Measurements from ENCODE around the gene RHBDF1. TPM values are rescaled to one million over a fixed set of nuclear protein-coding genes. Genes with fewer than 3 reads are reported as not detected.

Gene RHBDF1
- total and polyA plus RNA-seq, 2 experiments from 2014 or later = 22.6 to 24.5 TPM

DNA sequence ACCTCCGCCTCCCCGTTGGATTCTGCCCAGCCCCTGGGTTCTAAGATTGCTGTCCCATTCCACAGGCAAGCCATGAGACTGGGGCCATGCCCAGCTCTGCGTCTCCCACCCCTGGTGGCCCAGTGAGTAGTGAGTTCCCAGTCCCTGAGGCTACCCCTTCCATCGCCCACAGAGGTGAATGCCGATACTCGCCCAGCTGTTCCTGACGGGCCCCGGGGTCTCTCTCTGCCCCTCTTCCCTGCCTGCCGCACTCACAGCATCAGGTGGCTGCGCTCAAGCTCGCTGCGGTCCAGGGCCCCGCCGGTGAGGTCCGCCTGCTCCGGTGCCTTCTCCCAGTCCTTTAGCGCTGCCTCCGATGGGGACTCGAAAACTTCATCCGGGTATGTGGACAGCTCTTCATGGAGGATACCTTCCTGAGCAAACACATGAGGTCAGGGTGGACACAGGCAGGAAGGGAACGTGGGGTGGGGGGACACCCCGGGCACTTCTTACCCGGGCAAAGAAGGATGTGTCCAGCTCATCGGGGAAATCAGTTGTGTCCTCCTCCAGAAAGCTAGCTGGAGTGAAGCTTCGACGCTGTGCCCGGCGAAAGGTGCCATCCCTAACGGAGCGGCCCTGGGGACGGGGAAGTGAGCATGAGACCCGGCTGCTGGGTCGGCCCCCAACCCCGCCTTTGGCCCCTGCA, 10.0 kb downstream of the RHBDF1 start:
- Histone ChIP-seq H4K20me1 (replicated peaks; ENCODE audit: insufficient read depth) (no peaks in the 10 kb centered on the region; the same call in 1 of the 2 replicates), H3K36me3 (ENCODE audit: insufficient read depth) (0 out of 2 replicates have a peak, but pooled peaks cover under 1% of the 10 kb centered on the region), H3K4me1 (ENCODE audit: insufficient read depth) (no peaks in the 10 kb centered on the region; the same call in 1 of the 2 replicates), H3K4me3 (no peak overlapping the region), H2AFZ (no peak overlapping the region), H3K79me2 (replicated peaks; ENCODE audit: insufficient read depth) (no peaks in the 10 kb centered on the region), H3K4me2 (no peak overlapping the region), H3K9me2 (ENCODE audit: insufficient read depth) (no peaks in the 10 kb centered on the region), H3K27ac (ENCODE audit: low read depth) (no peak overlapping the region), H3K27me3 (ENCODE audit: insufficient read depth) (no peaks in the 10 kb centered on the region), H3F3A (replicated peaks; ENCODE audit: low read depth) (no peaks in the 10 kb centered on the region)
- H3K36me3 Mint-ChIP-seq (ENCODE audit: low read depth) = peaks cover 34% of the 10 kb centered on the region
- H3K4me1 Mint-ChIP-seq = peaks cover 7% of the 10 kb centered on the region
- no peak for ATAC-seq
- H3K27me3 Mint-ChIP-seq (ENCODE audit: insufficient read depth, low read depth, poor library complexity) = peaks cover 8% of the 10 kb centered on the region
- H3K9me3 Mint-ChIP-seq = no peaks in the 10 kb centered on the region
- no peak overlapping the region for H3K27ac Mint-ChIP-seq
- no peak for TF ChIP-seq JUNB (IDR thresholded peaks at IDR 0.05; ENCODE audit: unreplicated experiment)
- no peak for TF ChIP-seq EZH2phosphoT487 (IDR thresholded peaks at IDR 0.05; ENCODE audit: unreplicated experiment)
- TF ChIP-seq, protein P1, sequence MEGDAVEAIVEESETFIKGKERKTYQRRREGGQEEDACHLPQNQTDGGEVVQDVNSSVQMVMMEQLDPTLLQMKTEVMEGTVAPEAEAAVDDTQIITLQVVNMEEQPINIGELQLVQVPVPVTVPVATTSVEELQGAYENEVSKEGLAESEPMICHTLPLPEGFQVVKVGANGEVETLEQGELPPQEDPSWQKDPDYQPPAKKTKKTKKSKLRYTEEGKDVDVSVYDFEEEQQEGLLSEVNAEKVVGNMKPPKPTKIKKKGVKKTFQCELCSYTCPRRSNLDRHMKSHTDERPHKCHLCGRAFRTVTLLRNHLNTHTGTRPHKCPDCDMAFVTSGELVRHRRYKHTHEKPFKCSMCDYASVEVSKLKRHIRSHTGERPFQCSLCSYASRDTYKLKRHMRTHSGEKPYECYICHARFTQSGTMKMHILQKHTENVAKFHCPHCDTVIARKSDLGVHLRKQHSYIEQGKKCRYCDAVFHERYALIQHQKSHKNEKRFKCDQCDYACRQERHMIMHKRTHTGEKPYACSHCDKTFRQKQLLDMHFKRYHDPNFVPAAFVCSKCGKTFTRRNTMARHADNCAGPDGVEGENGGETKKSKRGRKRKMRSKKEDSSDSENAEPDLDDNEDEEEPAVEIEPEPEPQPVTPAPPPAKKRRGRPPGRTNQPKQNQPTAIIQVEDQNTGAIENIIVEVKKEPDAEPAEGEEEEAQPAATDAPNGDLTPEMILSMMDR (conservative IDR thresholded peaks at IDR 0.05; ENCODE audit: low read depth in 2 of 2) = no peak
- TF ChIP-seq POLR2AphosphoS5 (IDR thresholded peaks at IDR 0.05; ENCODE audit: low read depth) = no peak
- TF ChIP-seq, protein P2, sequence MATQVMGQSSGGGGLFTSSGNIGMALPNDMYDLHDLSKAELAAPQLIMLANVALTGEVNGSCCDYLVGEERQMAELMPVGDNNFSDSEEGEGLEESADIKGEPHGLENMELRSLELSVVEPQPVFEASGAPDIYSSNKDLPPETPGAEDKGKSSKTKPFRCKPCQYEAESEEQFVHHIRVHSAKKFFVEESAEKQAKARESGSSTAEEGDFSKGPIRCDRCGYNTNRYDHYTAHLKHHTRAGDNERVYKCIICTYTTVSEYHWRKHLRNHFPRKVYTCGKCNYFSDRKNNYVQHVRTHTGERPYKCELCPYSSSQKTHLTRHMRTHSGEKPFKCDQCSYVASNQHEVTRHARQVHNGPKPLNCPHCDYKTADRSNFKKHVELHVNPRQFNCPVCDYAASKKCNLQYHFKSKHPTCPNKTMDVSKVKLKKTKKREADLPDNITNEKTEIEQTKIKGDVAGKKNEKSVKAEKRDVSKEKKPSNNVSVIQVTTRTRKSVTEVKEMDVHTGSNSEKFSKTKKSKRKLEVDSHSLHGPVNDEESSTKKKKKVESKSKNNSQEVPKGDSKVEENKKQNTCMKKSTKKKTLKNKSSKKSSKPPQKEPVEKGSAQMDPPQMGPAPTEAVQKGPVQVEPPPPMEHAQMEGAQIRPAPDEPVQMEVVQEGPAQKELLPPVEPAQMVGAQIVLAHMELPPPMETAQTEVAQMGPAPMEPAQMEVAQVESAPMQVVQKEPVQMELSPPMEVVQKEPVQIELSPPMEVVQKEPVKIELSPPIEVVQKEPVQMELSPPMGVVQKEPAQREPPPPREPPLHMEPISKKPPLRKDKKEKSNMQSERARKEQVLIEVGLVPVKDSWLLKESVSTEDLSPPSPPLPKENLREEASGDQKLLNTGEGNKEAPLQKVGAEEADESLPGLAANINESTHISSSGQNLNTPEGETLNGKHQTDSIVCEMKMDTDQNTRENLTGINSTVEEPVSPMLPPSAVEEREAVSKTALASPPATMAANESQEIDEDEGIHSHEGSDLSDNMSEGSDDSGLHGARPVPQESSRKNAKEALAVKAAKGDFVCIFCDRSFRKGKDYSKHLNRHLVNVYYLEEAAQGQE (IDR thresholded peaks at IDR 0.05; ENCODE audit: unreplicated experiment) = no peak
- TF ChIP-seq CREB1 (CRISPR knock-in tag; IDR thresholded peaks at IDR 0.05; ENCODE audit: low read depth) = no peak
- TF ChIP-seq, protein P3, sequence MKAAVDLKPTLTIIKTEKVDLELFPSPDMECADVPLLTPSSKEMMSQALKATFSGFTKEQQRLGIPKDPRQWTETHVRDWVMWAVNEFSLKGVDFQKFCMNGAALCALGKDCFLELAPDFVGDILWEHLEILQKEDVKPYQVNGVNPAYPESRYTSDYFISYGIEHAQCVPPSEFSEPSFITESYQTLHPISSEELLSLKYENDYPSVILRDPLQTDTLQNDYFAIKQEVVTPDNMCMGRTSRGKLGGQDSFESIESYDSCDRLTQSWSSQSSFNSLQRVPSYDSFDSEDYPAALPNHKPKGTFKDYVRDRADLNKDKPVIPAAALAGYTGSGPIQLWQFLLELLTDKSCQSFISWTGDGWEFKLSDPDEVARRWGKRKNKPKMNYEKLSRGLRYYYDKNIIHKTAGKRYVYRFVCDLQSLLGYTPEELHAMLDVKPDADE (IDR thresholded peaks at IDR 0.05) = no peak
- TF ChIP-seq STAT1 (IDR thresholded peaks at IDR 0.05; ENCODE audit: unreplicated experiment) = no peak
- DNase-seq (ENCODE audit: low spot score) = no peak
- H3K4me3 Mint-ChIP-seq = no peak overlapping the region

All from GM23338 (cell line).